Measurements from ENCODE around the gene CFAP97D1.

- TF ChIP-seq CTCF (IDR thresholded peaks at IDR 0.05) (no peak), POLR2A (IDR thresholded peaks at IDR 0.05) (no peak)
These were observed 32.4 kb downstream of the CFAP97D1 start for GRCh38 chr17:43812396-43813265.
